Parathyroid adenoma (tissue), 2 donors: ENCODE data around the gene TEAD1.

Source experiments
- H2AFZ ChIP-seq: fragments of 300-600 bp; sonication (generic); one replicate; pipeline ENCODE4 v1.7.0; 2017; ENCODE audit warnings: antibody characterized with exemption, mild to moderate bottlenecking
- H3K27ac ChIP-seq: fragments of 300-600 bp; sonication (generic); one replicate; pipeline ENCODE4 v1.7.0; 2017
- H3K27me3 ChIP-seq: fragments of 300-600 bp; sonication (generic); one replicate; pipeline ENCODE4 v1.7.0; 2017; ENCODE audit warnings: low read length; ENCODE audit not compliant: control insufficient read depth, insufficient read depth
- H3K36me3 ChIP-seq: fragments of 300-600 bp; sonication (generic); one replicate; pipeline ENCODE4 v1.7.0; 2017; ENCODE audit warnings: low read length; ENCODE audit not compliant: control insufficient read depth, insufficient read depth
- H3K4me1 ChIP-seq: fragments of 300-600 bp; sonication (generic); one replicate; pipeline ENCODE4 v1.7.0; 2017; ENCODE audit warnings: control low read depth
- H3K4me2 ChIP-seq: fragments of 300-600 bp; sonication (generic); one replicate; pipeline ENCODE4 v1.7.0; 2017; ENCODE audit warnings: low read length
- H3K4me3 ChIP-seq: fragments of 300-600 bp; sonication (generic); one replicate; pipeline ENCODE4 v1.7.0; 2017; ENCODE audit warnings: low read depth, low read length
- H3K79me2 ChIP-seq: fragments of 300-600 bp; sonication (generic); one replicate; pipeline ENCODE4 v1.7.0; 2017; ENCODE audit warnings: control low read depth
- H3K9ac ChIP-seq: fragments of 300-600 bp; sonication (generic); one replicate; pipeline ENCODE4 v1.7.0; 2017; ENCODE audit warnings: mild to moderate bottlenecking
- H3K9me3 ChIP-seq: fragments of 300-600 bp; sonication (generic); one replicate; pipeline ENCODE4 v1.7.0; 2017; ENCODE audit warnings: low read length; ENCODE audit not compliant: control insufficient read depth
- CTCF ChIP-seq: fragments of 300-600 bp; sonication (generic); IDR thresholded peaks from one replicate; pipeline ENCODE4 v1.7.0; 2017; ENCODE audit warnings: antibody characterized with exemption, mild to moderate bottlenecking
- donor health status: primary hyperparathyroidism.

TEAD1 gene

GRCh38 chr11:12817681-12818332 lies 143.6 kb downstream of the TEAD1 start:
- Histone ChIP-seq H3K27me3 (no peaks in the 10 kb centered on the region), H3K4me3 (no peak overlapping the region), H3K9ac (no peak overlapping the region), H3K4me1 (peaks cover 14% of the 10 kb centered on the region), H3K4me2 (no peak overlapping the region), H2AFZ (no peak overlapping the region), H3K9me3 (no peaks in the 10 kb centered on the region), H3K36me3 (no peaks in the 10 kb centered on the region), H3K27ac (no peak overlapping the region), H3K79me2 (peaks cover 3% of the 10 kb centered on the region)
- no peak for TF ChIP-seq CTCF

GRCh38 chr11:12818333-12819015 lies 144.3 kb downstream of the TEAD1 start:
- Histone ChIP-seq H3K36me3 (no peaks in the 10 kb centered on the region), H2AFZ (no peak overlapping the region), H3K79me2 (peaks cover 3% of the 10 kb centered on the region), H3K27me3 (no peaks in the 10 kb centered on the region), H3K4me1 (peaks cover 14% of the 10 kb centered on the region), H3K4me2 (no peak overlapping the region), H3K27ac (no peak overlapping the region), H3K9me3 (no peaks in the 10 kb centered on the region), H3K4me3 (no peak overlapping the region), H3K9ac (no peak overlapping the region)
- no peak for TF ChIP-seq CTCF

GRCh38 chr11:12822392-12823022 lies 148.3 kb downstream of the TEAD1 start:
- Histone ChIP-seq H3K9me3 (no peaks in the 10 kb centered on the region), H3K27me3 (no peaks in the 10 kb centered on the region), H3K36me3 (no peaks in the 10 kb centered on the region), H2AFZ (no peak overlapping the region), H3K27ac (no peak overlapping the region), H3K4me3 (no peak overlapping the region), H3K4me1 (peaks cover 14% of the 10 kb centered on the region), H3K79me2 (peaks cover 3% of the 10 kb centered on the region), H3K9ac (no peak overlapping the region), H3K4me2 (no peak overlapping the region)
- TF ChIP-seq CTCF: no peak

- Histone ChIP-seq H3K4me1 (peaks cover 18% of the 10 kb centered on the region), H3K36me3 (no peaks in the 10 kb centered on the region), H3K9me3 (no peaks in the 10 kb centered on the region), H3K9ac (no peak overlapping the region), H3K4me3 (no peak overlapping the region), H2AFZ (peak overlapping the region; percentile 74), H3K27me3 (no peaks in the 10 kb centered on the region), H3K79me2 (peaks cover 3% of the 10 kb centered on the region), H3K27ac (peak overlapping the region; percentile 69), H3K4me2 (peak overlapping the region; percentile 17)
- TF ChIP-seq CTCF: no peak
Measured at GRCh38 chr11:12824281-12825041, 150.2 kb downstream of the TEAD1 start.
